HepG2 (cell line): ENCODE data around the gene METRN. TPM values are rescaled to one million over a fixed set of nuclear protein-coding genes. Genes with fewer than 3 reads are reported as not detected.

Source experiments
- GLI4 ChIP-seq: sonication (generic); formaldehyde crosslinking; IDR thresholded peaks from 2 replicates; pipeline ENCODE4 v1.5.1; 2020; ENCODE audit warnings: missing genetic modification reagents, mild to moderate bottlenecking, moderate library complexity, borderline replicate concordance
- REXO4 ChIP-seq: sonication (generic); formaldehyde crosslinking; IDR thresholded peaks from 2 replicates; pipeline ENCODE4 v1.8.0; 2022; ENCODE audit warnings: missing genetic modification reagents, mild to moderate bottlenecking, borderline replicate concordance
- SP1 ChIP-seq, 2 experiments: fragments of 450-650 bp in 1 of 2; sonication (generic) in 1 of 2; formaldehyde crosslinking in 1 of 2; IDR thresholded peaks; 2 replicates each; pipeline versions ENCODE4 v1.4.0 to v1.6.1; 2016 to 2020; ENCODE audit warnings: missing genetic modification reagents in 1 of 2
- YEATS4 ChIP-seq: sonication (generic); formaldehyde crosslinking; IDR thresholded peaks from 2 replicates; pipeline ENCODE4 v1.4.0; 2020; ENCODE audit warnings: missing genetic modification reagents, borderline replicate concordance
- YY1 ChIP-seq: IDR thresholded peaks from 2 replicates; pipeline ENCODE4 v1.6.1; 2011; ENCODE audit warnings: low read length, low read depth, moderate library complexity, mild to moderate bottlenecking; ENCODE audit not compliant: insufficient read depth, insufficient replicate concordance
- ZNF136 ChIP-seq: sonication (generic); formaldehyde crosslinking; IDR thresholded peaks from 2 replicates; pipeline ENCODE4 v1.8.1; 2022; ENCODE audit warnings: low read depth, mild to moderate bottlenecking, moderate library complexity, missing genetic modification reagents
- ZNF761 ChIP-seq: sonication (generic); formaldehyde crosslinking; conservative IDR thresholded peaks from 2 replicates; pipeline ENCODE4 v1.4.0; 2020; ENCODE audit warnings: mild to moderate bottlenecking, missing genetic modification reagents
- ZNF766 ChIP-seq: sonication (generic); formaldehyde crosslinking; IDR thresholded peaks from 2 replicates; pipeline ENCODE4 v1.5.0; 2020; ENCODE audit warnings: missing genetic modification reagents, borderline replicate concordance
- ZNF777 ChIP-seq: sonication (generic); formaldehyde crosslinking; IDR thresholded peaks from 2 replicates; pipeline ENCODE4 v1.4.0; 2020; ENCODE audit warnings: missing genetic modification reagents
- polyA plus RNA-seq, 8 experiments: library from polyadenylated mRNA; depleted of rRNA in 3 of 8; stranded (reverse) in 7 of 8; unstranded in 1 of 8; fragments of >200 nt; fragmentation: Illumina TruSeq in 4 of 8; extraction: Trizol in 4 of 8; gene quantifications; 2 replicates each; pipeline versions ENCODE4 v1.2.1 to v1.2.3, GENCODE V29; 2011 to 2016; ENCODE audit warnings: low read depth in 4 of 8, missing spikeins in 1 of 8, mixed read lengths in 1 of 8; ENCODE audit not compliant: insufficient read depth in 1 of 8
- total RNA-seq, 5 experiments: library from RNA; depleted of rRNA; stranded (reverse); fragments of >200 nt; fragmentation: Illumina TruSeq; extraction: Trizol; gene quantifications; 2 replicates each; pipeline ENCODE4 v1.2.3, GENCODE V29; 2016; ENCODE audit warnings: low read depth in 1 of 5
- TF ChIP-seq, protein P1 (sequence below): sonication (generic); formaldehyde crosslinking; IDR thresholded peaks from 2 replicates; pipeline ENCODE4 v1.4.0; 2020; ENCODE audit warnings: missing genetic modification reagents
- TF ChIP-seq, protein P2 (sequence below): sonication (generic); formaldehyde crosslinking; IDR thresholded peaks from 2 replicates; pipeline ENCODE4 v1.4.0; 2020; ENCODE audit warnings: missing genetic modification reagents
- TF ChIP-seq, protein P3 (sequence below): sonication (generic); formaldehyde crosslinking; IDR thresholded peaks from 2 replicates; pipeline ENCODE4 v1.5.1; 2020; ENCODE audit warnings: missing genetic modification reagents, mild to moderate bottlenecking, borderline replicate concordance
- TF ChIP-seq, protein P4 (sequence below): sonication (generic); formaldehyde crosslinking; IDR thresholded peaks from 2 replicates; pipeline ENCODE4 v1.4.0; 2020; ENCODE audit warnings: missing genetic modification reagents, borderline replicate concordance
- TF ChIP-seq, protein P5 (sequence below): sonication (generic); formaldehyde crosslinking; IDR thresholded peaks from 2 replicates; pipeline ENCODE4 v1.8.0; 2022; ENCODE audit warnings: missing genetic modification reagents, low read depth, mild to moderate bottlenecking, borderline replicate concordance
- TF ChIP-seq, protein P6 (sequence below): sonication (generic); formaldehyde crosslinking; conservative IDR thresholded peaks from 2 replicates; pipeline ENCODE4 v1.8.0; 2022; ENCODE audit warnings: mild to moderate bottlenecking, moderate library complexity, missing genetic modification reagents

The METRN gene
- total and polyA plus RNA-seq, 2 of the 13 experiments (the other 11 are each of a cell fraction or from before 2014, with no cell fraction given) = 25.5 to 46.1 TPM

DNA sequence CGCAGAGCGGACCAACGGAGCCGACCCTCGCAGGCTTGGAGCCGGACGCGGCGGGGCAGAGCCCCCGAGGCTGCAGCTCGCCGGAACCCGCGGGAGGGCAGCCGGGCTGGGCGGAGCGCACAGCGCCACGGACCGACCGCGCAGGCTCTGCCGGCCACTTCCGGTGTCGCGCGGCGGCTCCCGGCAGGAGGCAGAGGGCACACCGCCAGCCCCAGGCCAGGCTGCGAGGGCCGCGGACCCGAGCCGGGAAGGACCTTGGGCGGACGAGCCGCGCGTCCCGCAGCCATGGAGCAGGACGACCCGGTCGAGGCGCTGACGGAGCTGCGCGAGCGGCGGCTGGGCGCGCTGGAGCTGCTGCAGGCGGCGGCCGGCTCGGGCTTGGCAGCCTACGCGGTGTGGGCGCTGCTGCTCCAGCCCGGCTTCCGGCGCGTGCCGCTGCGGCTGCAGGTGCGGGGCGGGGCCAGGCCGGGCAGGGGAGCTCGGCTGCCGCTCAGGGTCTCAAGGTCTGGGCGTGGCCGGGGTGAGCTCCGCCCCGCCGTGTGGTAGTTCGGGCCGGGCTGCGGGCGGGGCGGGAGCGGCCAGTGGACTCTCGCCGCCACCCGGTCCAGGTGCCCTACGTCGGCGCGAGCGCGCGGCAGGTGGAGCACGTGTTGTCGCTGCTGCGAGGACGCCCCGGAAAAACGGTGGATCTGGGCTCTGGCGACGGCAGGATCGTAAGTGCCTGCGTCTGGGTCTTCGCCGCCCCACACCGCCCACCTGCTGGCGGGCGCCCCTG lies 6.3 kb downstream of the METRN start, which contains the start of gene ANTKMT (continued):
- TF ChIP-seq, protein P1, sequence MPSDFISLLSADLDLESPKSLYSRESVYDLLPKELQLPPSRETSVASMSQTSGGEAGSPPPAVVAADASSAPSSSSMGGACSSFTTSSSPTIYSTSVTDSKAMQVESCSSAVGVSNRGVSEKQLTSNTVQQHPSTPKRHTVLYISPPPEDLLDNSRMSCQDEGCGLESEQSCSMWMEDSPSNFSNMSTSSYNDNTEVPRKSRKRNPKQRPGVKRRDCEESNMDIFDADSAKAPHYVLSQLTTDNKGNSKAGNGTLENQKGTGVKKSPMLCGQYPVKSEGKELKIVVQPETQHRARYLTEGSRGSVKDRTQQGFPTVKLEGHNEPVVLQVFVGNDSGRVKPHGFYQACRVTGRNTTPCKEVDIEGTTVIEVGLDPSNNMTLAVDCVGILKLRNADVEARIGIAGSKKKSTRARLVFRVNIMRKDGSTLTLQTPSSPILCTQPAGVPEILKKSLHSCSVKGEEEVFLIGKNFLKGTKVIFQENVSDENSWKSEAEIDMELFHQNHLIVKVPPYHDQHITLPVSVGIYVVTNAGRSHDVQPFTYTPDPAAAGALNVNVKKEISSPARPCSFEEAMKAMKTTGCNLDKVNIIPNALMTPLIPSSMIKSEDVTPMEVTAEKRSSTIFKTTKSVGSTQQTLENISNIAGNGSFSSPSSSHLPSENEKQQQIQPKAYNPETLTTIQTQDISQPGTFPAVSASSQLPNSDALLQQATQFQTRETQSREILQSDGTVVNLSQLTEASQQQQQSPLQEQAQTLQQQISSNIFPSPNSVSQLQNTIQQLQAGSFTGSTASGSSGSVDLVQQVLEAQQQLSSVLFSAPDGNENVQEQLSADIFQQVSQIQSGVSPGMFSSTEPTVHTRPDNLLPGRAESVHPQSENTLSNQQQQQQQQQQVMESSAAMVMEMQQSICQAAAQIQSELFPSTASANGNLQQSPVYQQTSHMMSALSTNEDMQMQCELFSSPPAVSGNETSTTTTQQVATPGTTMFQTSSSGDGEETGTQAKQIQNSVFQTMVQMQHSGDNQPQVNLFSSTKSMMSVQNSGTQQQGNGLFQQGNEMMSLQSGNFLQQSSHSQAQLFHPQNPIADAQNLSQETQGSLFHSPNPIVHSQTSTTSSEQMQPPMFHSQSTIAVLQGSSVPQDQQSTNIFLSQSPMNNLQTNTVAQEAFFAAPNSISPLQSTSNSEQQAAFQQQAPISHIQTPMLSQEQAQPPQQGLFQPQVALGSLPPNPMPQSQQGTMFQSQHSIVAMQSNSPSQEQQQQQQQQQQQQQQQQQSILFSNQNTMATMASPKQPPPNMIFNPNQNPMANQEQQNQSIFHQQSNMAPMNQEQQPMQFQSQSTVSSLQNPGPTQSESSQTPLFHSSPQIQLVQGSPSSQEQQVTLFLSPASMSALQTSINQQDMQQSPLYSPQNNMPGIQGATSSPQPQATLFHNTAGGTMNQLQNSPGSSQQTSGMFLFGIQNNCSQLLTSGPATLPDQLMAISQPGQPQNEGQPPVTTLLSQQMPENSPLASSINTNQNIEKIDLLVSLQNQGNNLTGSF = peak; percentile 71; the same call in 1 of the 2 replicates
- peak; percentile 58 for TF ChIP-seq ZNF777 (CRISPR knock-in tag)
- peak; percentile 93 for TF ChIP-seq YEATS4
- TF ChIP-seq SP1 (IDR thresholded peaks at IDR 0.05) = no peak
- TF ChIP-seq SP1 (CRISPR knock-in tag; IDR thresholded peaks at IDR 0.05) = peak; percentile 70
- TF ChIP-seq YY1 = peak; percentile 72
- TF ChIP-seq, protein P2, sequence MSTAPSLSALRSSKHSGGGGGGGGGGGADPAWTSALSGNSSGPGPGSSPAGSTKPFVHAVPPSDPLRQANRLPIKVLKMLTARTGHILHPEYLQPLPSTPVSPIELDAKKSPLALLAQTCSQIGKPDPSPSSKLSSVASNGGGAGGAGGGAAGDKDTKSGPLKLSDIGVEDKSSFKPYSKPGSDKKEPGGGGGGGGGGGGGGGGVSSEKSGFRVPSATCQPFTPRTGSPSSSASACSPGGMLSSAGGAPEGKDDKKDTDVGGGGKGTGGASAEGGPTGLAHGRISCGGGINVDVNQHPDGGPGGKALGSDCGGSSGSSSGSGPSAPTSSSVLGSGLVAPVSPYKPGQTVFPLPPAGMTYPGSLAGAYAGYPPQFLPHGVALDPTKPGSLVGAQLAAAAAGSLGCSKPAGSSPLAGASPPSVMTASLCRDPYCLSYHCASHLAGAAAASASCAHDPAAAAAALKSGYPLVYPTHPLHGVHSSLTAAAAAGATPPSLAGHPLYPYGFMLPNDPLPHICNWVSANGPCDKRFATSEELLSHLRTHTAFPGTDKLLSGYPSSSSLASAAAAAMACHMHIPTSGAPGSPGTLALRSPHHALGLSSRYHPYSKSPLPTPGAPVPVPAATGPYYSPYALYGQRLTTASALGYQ (CRISPR knock-in tag) = no peak
- TF ChIP-seq REXO4 (CRISPR knock-in tag) = 0 out of 2 replicates have a peak, but pooled peaks have one; percentile 23
- 0 out of 2 replicates have a peak, but pooled peaks have one; percentile 33 for TF ChIP-seq GLI4 (CRISPR knock-in tag)
- TF ChIP-seq ZNF766 (CRISPR knock-in tag) = 0 out of 2 replicates have a peak, but pooled peaks have one; percentile 84
- peak; percentile 80; the same call in 1 of the 2 replicates for TF ChIP-seq ZNF761 (CRISPR knock-in tag)
- TF ChIP-seq, protein P3, sequence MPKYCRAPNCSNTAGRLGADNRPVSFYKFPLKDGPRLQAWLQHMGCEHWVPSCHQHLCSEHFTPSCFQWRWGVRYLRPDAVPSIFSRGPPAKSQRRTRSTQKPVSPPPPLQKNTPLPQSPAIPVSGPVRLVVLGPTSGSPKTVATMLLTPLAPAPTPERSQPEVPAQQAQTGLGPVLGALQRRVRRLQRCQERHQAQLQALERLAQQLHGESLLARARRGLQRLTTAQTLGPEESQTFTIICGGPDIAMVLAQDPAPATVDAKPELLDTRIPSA (CRISPR knock-in tag) = peak; percentile 78; the same call in 1 of the 2 replicates
- TF ChIP-seq, protein P4, sequence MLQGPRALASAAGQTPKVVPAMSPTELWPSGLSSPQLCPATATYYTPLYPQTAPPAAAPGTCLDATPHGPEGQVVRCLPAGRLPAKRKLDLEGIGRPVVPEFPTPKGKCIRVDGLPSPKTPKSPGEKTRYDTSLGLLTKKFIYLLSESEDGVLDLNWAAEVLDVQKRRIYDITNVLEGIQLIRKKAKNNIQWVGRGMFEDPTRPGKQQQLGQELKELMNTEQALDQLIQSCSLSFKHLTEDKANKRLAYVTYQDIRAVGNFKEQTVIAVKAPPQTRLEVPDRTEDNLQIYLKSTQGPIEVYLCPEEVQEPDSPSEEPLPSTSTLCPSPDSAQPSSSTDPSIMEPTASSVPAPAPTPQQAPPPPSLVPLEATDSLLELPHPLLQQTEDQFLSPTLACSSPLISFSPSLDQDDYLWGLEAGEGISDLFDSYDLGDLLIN (CRISPR knock-in tag) = 0 out of 2 replicates have a peak, but pooled peaks have one; percentile 70
- TF ChIP-seq, protein P5, sequence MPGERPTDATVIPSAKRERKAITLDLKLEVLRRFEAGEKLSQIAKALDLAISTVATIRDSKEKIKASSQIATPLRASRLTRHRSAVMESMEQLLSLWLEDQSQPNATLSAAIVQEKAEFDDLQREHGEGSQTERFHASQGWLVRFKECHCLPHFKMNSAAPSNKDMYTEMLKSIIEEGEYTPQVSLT = no peak; the same call in 1 of the 2 replicates
- TF ChIP-seq ZNF136 (CRISPR knock-in tag) = 0 out of 2 replicates have a peak, but pooled peaks have one; percentile 28
- TF ChIP-seq, protein P6, sequence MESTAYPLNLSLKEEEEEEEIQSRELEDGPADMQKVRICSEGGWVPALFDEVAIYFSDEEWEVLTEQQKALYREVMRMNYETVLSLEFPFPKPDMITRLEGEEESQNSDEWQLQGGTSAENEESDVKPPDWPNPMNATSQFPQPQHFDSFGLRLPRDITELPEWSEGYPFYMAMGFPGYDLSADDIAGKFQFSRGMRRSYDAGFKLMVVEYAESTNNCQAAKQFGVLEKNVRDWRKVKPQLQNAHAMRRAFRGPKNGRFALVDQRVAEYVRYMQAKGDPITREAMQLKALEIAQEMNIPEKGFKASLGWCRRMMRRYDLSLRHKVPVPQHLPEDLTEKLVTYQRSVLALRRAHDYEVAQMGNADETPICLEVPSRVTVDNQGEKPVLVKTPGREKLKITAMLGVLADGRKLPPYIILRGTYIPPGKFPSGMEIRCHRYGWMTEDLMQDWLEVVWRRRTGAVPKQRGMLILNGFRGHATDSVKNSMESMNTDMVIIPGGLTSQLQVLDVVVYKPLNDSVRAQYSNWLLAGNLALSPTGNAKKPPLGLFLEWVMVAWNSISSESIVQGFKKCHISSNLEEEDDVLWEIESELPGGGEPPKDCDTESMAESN (CRISPR knock-in tag) = peak; percentile 57; the same call in 1 of the 2 replicates
